Upper lobe of left lung (tissue), 4 donors: Measurements from ENCODE around the gene GBX2.

Experiments used
- POLR2AphosphoS5 ChIP-seq, 2 donors: sonication (generic); formaldehyde crosslinking; IDR thresholded peaks; one replicate each; pipeline ENCODE4 v1.5.1; 2017; ENCODE audit warnings: antibody characterized with exemption in 2 of 2
- TF ChIP-seq, protein P1 (sequence below), 6 experiments: fragments of 450-650 bp in 4 of 6; fragments of 200-600 bp in 2 of 6; sonication (generic) in 2 of 6; IDR thresholded peaks; one replicate each; pipeline ENCODE4 v1.5.1; 2016 to 2019; ENCODE audit warnings: antibody characterized with exemption in 6 of 6

DNA sequence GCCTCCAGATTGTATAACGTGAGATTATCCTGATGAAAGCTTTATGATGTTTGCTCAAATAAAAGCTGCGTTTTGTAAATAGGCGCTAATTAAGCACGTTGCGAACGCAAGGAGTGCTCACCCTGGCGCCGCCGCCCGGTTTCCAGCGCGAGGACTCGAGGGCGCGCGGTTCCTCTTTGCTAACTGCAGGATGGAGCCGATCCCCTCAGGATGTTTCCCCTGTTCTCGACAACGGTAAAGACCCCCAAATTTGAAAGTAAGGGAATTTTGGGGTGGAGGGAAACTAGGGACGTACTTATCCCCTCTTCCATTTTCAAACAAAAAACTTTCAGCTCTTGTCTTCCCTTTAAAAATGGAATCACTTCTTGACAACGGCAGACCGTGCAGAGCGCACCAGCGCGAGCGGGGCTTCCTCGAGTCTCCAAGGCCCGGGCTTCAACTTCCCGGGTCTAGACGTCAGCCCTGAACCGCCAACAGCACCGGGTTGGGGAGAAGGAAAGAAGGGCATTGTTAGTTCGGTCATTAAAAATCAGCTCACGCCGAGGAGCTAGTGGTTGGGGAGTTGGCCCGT lies 1.1 kb upstream of the GBX2 start:
- no peak for TF ChIP-seq POLR2AphosphoS5 (IDR thresholded peaks at IDR 0.05)
- TF ChIP-seq, protein P1, sequence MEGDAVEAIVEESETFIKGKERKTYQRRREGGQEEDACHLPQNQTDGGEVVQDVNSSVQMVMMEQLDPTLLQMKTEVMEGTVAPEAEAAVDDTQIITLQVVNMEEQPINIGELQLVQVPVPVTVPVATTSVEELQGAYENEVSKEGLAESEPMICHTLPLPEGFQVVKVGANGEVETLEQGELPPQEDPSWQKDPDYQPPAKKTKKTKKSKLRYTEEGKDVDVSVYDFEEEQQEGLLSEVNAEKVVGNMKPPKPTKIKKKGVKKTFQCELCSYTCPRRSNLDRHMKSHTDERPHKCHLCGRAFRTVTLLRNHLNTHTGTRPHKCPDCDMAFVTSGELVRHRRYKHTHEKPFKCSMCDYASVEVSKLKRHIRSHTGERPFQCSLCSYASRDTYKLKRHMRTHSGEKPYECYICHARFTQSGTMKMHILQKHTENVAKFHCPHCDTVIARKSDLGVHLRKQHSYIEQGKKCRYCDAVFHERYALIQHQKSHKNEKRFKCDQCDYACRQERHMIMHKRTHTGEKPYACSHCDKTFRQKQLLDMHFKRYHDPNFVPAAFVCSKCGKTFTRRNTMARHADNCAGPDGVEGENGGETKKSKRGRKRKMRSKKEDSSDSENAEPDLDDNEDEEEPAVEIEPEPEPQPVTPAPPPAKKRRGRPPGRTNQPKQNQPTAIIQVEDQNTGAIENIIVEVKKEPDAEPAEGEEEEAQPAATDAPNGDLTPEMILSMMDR (IDR thresholded peaks at IDR 0.05) = no peak
